AG04450 (cell line): ENCODE data around the gene NR1I3. TPM values are rescaled to one million over a fixed set of nuclear protein-coding genes. Genes with fewer than 3 reads are reported as not detected.
"Not testable (repeated sequence)": the region's sequence is repeated elsewhere in the genome, so short reads cannot be mapped to it uniquely, and the experiment has no call there.

ENCODE experiments used
- CTCF ChIA-PET: fragments of 300-600, 350-600 bp; formaldehyde crosslinking; extraction: SDS; loops from one replicate; lab custom pipeline; 2022; ENCODE audit warnings: antibody characterized with exemption, inconsistent platforms; lab: Charles Lee
- POLR2A ChIA-PET: fragments of 350-600 bp; formaldehyde crosslinking; extraction: SDS; loops from one replicate; lab custom pipeline; 2021; ENCODE audit warnings: antibody characterized with exemption, inconsistent platforms; lab: Yijun Ruan, JAX
- DNase-seq: peaks from one replicate; pipeline ENCODE4 v3.0.0-alpha.2; 2011; ENCODE audit warnings: low read depth, low spot score
- H3K27ac ChIP-seq: one replicate; pipeline ENCODE4 v1.5.1; 2012; ENCODE audit warnings: low read depth, low read length, control low read depth
- H3K27me3 ChIP-seq: one replicate; pipeline ENCODE4 v1.6.0; 2012; ENCODE audit warnings: low read length; ENCODE audit not compliant: control insufficient read depth, insufficient read depth
- H3K4me3 ChIP-seq: 2 replicates; pipeline ENCODE4 v1.5.1; 2011; ENCODE audit warnings: mild to moderate bottlenecking, low read depth, low read length, control low read depth
- H3K9me3 ChIP-seq: 2 replicates; pipeline ENCODE4 v1.5.1; 2012; ENCODE audit warnings: low read length; ENCODE audit not compliant: control insufficient read depth, insufficient read depth
- polyA plus RNA-seq: library from polyadenylated mRNA; depleted of rRNA; stranded (reverse); fragments of >200 nt; gene quantifications from 2 replicates; pipeline ENCODE4 v1.2.3, GENCODE V29; 2011
- TF ChIP-seq, protein P1 (sequence below): IDR thresholded peaks from 2 replicates; pipeline ENCODE4 v1.5.1; 2011; ENCODE audit warnings: low read depth, low read length, control low read depth, inconsistent platforms

NR1I3 gene
- polyA plus RNA-seq, 1 experiment: not detected

DNA sequence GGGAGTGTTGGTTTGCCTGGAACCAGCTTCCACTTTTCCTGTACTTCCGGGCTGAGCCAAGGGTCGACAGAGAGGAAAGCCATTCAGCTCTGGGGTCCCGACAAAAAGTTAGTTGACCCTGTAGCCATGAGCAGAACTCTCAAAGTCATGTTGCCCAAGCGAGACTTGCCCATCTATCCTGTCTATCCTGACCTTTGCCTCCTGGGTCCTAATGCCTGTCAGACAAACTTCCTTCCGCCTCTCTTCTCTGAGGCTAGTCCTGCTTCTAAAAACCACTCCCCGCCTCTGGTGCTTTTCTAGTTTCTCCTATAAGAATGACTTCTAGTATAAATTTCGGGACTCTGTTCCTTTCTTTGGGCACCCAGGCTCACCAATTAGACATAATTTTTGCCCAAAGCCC, 12.8 kb upstream of the NR1I3 start:
- POLR2A ChIA-PET: interaction anchor here (1.2 kb wide), 1 partner anchor 9 kb away, joined by 3 read pairs; no protein-coding TSS in a partner anchor
- CTCF ChIA-PET: interaction anchor here (1.2 to 3.5 kb wide), 2 partner anchors 24 to 41 kb away, joined by 4 to 12 read pairs; no protein-coding TSS in a partner anchor

DNA sequence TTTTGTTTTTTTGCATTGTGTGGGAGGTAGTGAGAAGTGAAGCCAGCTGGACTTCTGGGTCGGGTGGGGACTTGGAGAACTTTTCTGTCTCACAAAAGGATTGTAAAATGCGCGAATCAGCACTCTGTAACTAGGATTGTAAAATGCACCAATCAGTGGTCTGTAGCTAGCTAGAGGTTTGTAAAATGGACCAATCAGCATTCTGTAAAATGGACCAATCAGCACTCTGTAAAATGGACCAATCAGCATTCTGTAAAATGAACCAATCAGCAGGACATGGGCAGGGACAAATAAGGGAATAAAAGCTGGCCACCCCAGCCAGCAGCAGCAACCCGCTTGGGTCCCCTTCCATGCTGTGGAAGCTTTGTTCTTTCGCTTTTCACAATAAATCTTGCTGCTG, 12.1 kb upstream of the NR1I3 start:
- ChIA-PET CTCF (interaction anchor here (1.2 to 3.5 kb wide), 3 partner anchors 22 to 42 kb away, joined by 4 to 12 read pairs (median 9); no protein-coding TSS in a partner anchor), POLR2A (interaction anchor here (1.2 kb wide), 1 partner anchor 9 kb away, joined by 3 read pairs; no protein-coding TSS in a partner anchor)
- not testable (repeated sequence) for DNase-seq, H3K4me3 ChIP-seq, H3K27me3 ChIP-seq, H3K9me3 ChIP-seq, H3K27ac ChIP-seq

More for the DNA sequence above, 12.8 kb upstream of the NR1I3 start:
- no peak overlapping the region for H3K4me3 ChIP-seq
- TF ChIP-seq, protein P1, sequence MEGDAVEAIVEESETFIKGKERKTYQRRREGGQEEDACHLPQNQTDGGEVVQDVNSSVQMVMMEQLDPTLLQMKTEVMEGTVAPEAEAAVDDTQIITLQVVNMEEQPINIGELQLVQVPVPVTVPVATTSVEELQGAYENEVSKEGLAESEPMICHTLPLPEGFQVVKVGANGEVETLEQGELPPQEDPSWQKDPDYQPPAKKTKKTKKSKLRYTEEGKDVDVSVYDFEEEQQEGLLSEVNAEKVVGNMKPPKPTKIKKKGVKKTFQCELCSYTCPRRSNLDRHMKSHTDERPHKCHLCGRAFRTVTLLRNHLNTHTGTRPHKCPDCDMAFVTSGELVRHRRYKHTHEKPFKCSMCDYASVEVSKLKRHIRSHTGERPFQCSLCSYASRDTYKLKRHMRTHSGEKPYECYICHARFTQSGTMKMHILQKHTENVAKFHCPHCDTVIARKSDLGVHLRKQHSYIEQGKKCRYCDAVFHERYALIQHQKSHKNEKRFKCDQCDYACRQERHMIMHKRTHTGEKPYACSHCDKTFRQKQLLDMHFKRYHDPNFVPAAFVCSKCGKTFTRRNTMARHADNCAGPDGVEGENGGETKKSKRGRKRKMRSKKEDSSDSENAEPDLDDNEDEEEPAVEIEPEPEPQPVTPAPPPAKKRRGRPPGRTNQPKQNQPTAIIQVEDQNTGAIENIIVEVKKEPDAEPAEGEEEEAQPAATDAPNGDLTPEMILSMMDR: no peak
- no peak overlapping the region for H3K27ac ChIP-seq
- DNase-seq: no peak
- H3K9me3 ChIP-seq: no peaks in the 10 kb centered on the region
- peaks cover 7% of the 10 kb centered on the region for H3K27me3 ChIP-seq

DNA sequence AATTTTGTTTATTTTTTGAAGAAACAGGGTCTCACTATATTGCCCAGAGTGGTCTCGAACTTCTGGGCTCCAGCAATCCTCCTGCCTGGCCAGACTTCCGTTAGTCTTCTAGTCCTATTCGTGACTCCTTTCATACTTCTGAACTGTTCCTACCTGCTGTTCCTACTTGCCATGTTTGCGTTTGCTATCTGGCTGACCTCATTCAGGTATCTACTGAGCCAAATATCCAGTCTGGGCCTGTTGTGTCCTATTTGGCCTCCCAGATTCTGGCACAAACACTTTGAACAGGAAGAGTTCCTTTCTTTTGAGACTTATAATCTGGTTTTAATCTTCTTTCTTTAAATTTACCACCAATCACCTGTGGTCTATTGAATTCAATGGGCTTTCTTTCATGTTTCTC, 6.9 kb upstream of the NR1I3 start:
- Histone ChIP-seq H3K9me3 (no peaks in the 10 kb centered on the region), H3K27me3 (peaks cover 9% of the 10 kb centered on the region), H3K4me3 (no peak overlapping the region), H3K27ac (no peak overlapping the region)
- no peak for DNase-seq
- CTCF ChIA-PET: no interaction called here
- TF ChIP-seq, protein P1: no peak
- POLR2A ChIA-PET: no interaction called here

DNA sequence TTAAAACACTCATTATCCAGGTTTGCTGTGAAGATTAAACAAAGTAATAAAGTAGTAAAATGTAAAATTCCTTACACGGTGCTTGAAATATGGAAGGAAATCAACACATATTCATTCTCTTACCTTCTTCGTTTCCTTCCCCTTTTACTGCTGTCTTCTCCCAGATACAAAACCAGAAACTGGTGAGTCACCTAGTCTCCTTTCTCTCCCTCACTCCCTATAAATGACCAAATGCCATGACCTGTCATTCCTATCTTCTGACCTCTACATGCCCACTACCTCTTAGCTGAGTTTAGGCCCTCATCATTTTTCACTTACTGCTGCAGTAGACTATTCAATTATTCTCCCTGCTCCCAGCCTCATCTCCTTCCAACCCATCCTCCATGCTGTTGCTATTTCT, 4.3 kb upstream of the NR1I3 start:
- ChIA-PET CTCF (interaction anchor here (0.9 to 2.0 kb wide), 3 partner anchors 16 to 140 kb away, joined by 3 to 4 read pairs (median 4); partner anchors contain the start of gene TOMM40L), POLR2A (no interaction called here)
- Histone ChIP-seq H3K27ac (no peak overlapping the region), H3K4me3 (no peak overlapping the region), H3K9me3 (no peaks in the 10 kb centered on the region), H3K27me3 (peaks cover 9% of the 10 kb centered on the region)
- TF ChIP-seq, protein P1: no peak
- DNase-seq: no peak

DNA sequence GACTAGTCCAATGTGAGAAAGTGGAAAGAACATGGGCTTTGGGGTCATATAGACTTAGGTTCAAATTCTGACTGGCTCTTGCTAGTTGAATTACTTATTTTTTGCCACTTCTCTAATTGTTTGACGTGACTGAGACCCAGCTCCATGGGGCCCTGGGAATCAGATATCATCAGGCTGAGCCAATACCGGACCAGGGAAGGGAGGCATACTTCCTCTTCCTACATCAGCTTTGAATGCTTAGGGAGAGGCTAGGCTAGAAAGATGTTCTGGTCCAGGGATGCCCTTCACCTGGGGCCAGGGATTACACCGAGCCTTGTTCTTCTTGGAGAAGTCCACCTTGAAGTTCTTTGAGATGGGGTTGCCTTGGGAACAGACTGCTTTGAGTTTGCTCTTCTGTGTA, 3.7 kb upstream of the NR1I3 start:
- Histone ChIP-seq H3K4me3 (no peak overlapping the region), H3K9me3 (no peaks in the 10 kb centered on the region), H3K27ac (no peak overlapping the region), H3K27me3 (peaks cover 9% of the 10 kb centered on the region)
- ChIA-PET POLR2A (no interaction called here), CTCF (interaction anchor here (1.3 kb wide), 1 partner anchor 15 kb away, joined by 4 read pairs; no protein-coding TSS in a partner anchor)
- DNase-seq: no peak
- TF ChIP-seq, protein P1: no peak
